ENCODE data around the gene ALKBH5.

Gene ALKBH5

GRCh38 chr17:18172531-18173278 is 10.9 kb upstream of the ALKBH5 start:
- H3K27ac Mint-ChIP-seq, result no peak overlapping the region
- no peaks in the 10 kb centered on the region for H3K9me3 Mint-ChIP-seq (ENCODE audit: low read depth)

GRCh38 chr17:18173740-18174139 is 9.9 kb upstream of the ALKBH5 start:
- Mint-ChIP-seq H3K36me3 (no peaks in the 10 kb centered on the region), H3K4me1 (ENCODE audit: low read depth) (no peaks in the 10 kb centered on the region), H3K27me3 (no peaks in the 10 kb centered on the region), H3K4me3 (no peak overlapping the region), H3K9me3 (ENCODE audit: low read depth) (no peaks in the 10 kb centered on the region), H3K27ac (no peak overlapping the region)

More at GRCh38 chr17:18172531-18173278, 10.9 kb upstream of the ALKBH5 start:
- H3K36me3 Mint-ChIP-seq, result no peaks in the 10 kb centered on the region
- no peak overlapping the region for H3K4me3 Mint-ChIP-seq
- H3K27me3 Mint-ChIP-seq, result no peaks in the 10 kb centered on the region
- no peaks in the 10 kb centered on the region for H3K4me1 Mint-ChIP-seq (ENCODE audit: low read depth)

- Mint-ChIP-seq H3K27me3 (no peaks in the 10 kb centered on the region), H3K9me3 (ENCODE audit: low read depth) (no peaks in the 10 kb centered on the region), H3K4me3 (no peak overlapping the region), H3K27ac (no peak overlapping the region), H3K36me3 (no peaks in the 10 kb centered on the region), H3K4me1 (ENCODE audit: low read depth) (peaks cover 6% of the 10 kb centered on the region)
These were observed 7.5 kb upstream of the ALKBH5 start for GRCh38 chr17:18176176-18176575.

- H3K27ac Mint-ChIP-seq, result no peak overlapping the region
- H3K36me3 Mint-ChIP-seq, result no peaks in the 10 kb centered on the region
- no peaks in the 10 kb centered on the region for H3K9me3 Mint-ChIP-seq (ENCODE audit: low read depth)
- no peak overlapping the region for H3K4me3 Mint-ChIP-seq
- H3K4me1 Mint-ChIP-seq (ENCODE audit: low read depth), result peaks cover 15% of the 10 kb centered on the region
- H3K27me3 Mint-ChIP-seq, result no peaks in the 10 kb centered on the region
These were observed 6.5 kb upstream of the ALKBH5 start for GRCh38 chr17:18177133-18177532.

- Mint-ChIP-seq H3K27me3 (no peaks in the 10 kb centered on the region), H3K27ac (no peak overlapping the region), H3K4me3 (no peak overlapping the region), H3K9me3 (ENCODE audit: low read depth) (no peaks in the 10 kb centered on the region), H3K4me1 (ENCODE audit: low read depth) (peaks cover 17% of the 10 kb centered on the region), H3K36me3 (no peaks in the 10 kb centered on the region)
These were observed 5.9 kb upstream of the ALKBH5 start for GRCh38 chr17:18177722-18178121.

GRCh38 chr17:18179196-18179595 is 4.4 kb upstream of the ALKBH5 start:
- Mint-ChIP-seq H3K27ac (peak overlapping the region; percentile 58), H3K9me3 (ENCODE audit: low read depth) (no peaks in the 10 kb centered on the region), H3K4me3 (no peak overlapping the region), H3K36me3 (no peaks in the 10 kb centered on the region), H3K27me3 (no peaks in the 10 kb centered on the region), H3K4me1 (ENCODE audit: low read depth) (peaks cover 17% of the 10 kb centered on the region)

GRCh38 chr17:18179804-18180203 is 3.8 kb upstream of the ALKBH5 start:
- Mint-ChIP-seq H3K36me3 (peaks cover under 1% of the 10 kb centered on the region), H3K4me3 (no peak overlapping the region), H3K9me3 (ENCODE audit: low read depth) (no peaks in the 10 kb centered on the region), H3K4me1 (ENCODE audit: low read depth) (peaks cover 18% of the 10 kb centered on the region), H3K27ac (peak overlapping the region; percentile 58), H3K27me3 (no peaks in the 10 kb centered on the region)

GRCh38 chr17:18181358-18181757 is 2.3 kb upstream of the ALKBH5 start:
- Mint-ChIP-seq H3K27ac (peak overlapping the region; percentile 98), H3K27me3 (no peaks in the 10 kb centered on the region), H3K9me3 (ENCODE audit: low read depth) (no peaks in the 10 kb centered on the region), H3K4me3 (peak overlapping the region; percentile 98), H3K36me3 (peaks cover 2% of the 10 kb centered on the region), H3K4me1 (ENCODE audit: low read depth) (peaks cover 30% of the 10 kb centered on the region)

GRCh38 chr17:18182110-18182977 is 1.3 kb upstream of the ALKBH5 start:
- Mint-ChIP-seq H3K4me3 (peak overlapping the region; percentile 98), H3K27ac (peak overlapping the region; percentile 98), H3K36me3 (peaks cover 6% of the 10 kb centered on the region), H3K9me3 (ENCODE audit: low read depth) (no peaks in the 10 kb centered on the region), H3K4me1 (ENCODE audit: low read depth) (peaks cover 39% of the 10 kb centered on the region), H3K27me3 (no peaks in the 10 kb centered on the region)

- Mint-ChIP-seq H3K9me3 (ENCODE audit: low read depth) (no peaks in the 10 kb centered on the region), H3K36me3 (peaks cover 6% of the 10 kb centered on the region), H3K4me3 (peak overlapping the region; percentile 98), H3K27ac (peak overlapping the region; percentile 98), H3K4me1 (ENCODE audit: low read depth) (peaks cover 45% of the 10 kb centered on the region), H3K27me3 (no peaks in the 10 kb centered on the region)
These were observed 672 bp upstream of the ALKBH5 start for GRCh38 chr17:18182978-18183333.

- Mint-ChIP-seq H3K36me3 (peaks cover 6% of the 10 kb centered on the region), H3K27ac (peak overlapping the region; percentile 87), H3K9me3 (ENCODE audit: low read depth) (no peaks in the 10 kb centered on the region), H3K4me3 (peak overlapping the region; percentile 98), H3K27me3 (no peaks in the 10 kb centered on the region), H3K4me1 (ENCODE audit: low read depth) (peaks cover 55% of the 10 kb centered on the region)
These were observed 759 bp downstream of the ALKBH5 start for GRCh38 chr17:18184143-18185031.

- H3K4me1 Mint-ChIP-seq (ENCODE audit: low read depth), result peaks cover 63% of the 10 kb centered on the region
- no peaks in the 10 kb centered on the region for H3K27me3 Mint-ChIP-seq
- peak overlapping the region; percentile 98 for H3K4me3 Mint-ChIP-seq
- no peaks in the 10 kb centered on the region for H3K9me3 Mint-ChIP-seq (ENCODE audit: low read depth)
- H3K36me3 Mint-ChIP-seq, result peaks cover 6% of the 10 kb centered on the region
- peak overlapping the region; percentile 87 for H3K27ac Mint-ChIP-seq
These were observed 1.8 kb downstream of the ALKBH5 start for GRCh38 chr17:18185391-18185790.

GRCh38 chr17:18185832-18186626 is 2.4 kb downstream of the ALKBH5 start:
- Mint-ChIP-seq H3K27ac (peak overlapping the region; percentile 87), H3K4me1 (ENCODE audit: low read depth) (peaks cover 65% of the 10 kb centered on the region), H3K4me3 (peak overlapping the region; percentile 98), H3K36me3 (peaks cover 6% of the 10 kb centered on the region), H3K27me3 (no peaks in the 10 kb centered on the region), H3K9me3 (ENCODE audit: low read depth) (no peaks in the 10 kb centered on the region)

GRCh38 chr17:18186627-18186982 is 3.0 kb downstream of the ALKBH5 start:
- H3K4me3 Mint-ChIP-seq, result peak overlapping the region; percentile 98
- peak overlapping the region; percentile 78 for H3K27ac Mint-ChIP-seq
- no peaks in the 10 kb centered on the region for H3K27me3 Mint-ChIP-seq
- H3K36me3 Mint-ChIP-seq, result peaks cover 6% of the 10 kb centered on the region
- peaks cover 66% of the 10 kb centered on the region for H3K4me1 Mint-ChIP-seq (ENCODE audit: low read depth)
- H3K9me3 Mint-ChIP-seq (ENCODE audit: low read depth), result no peaks in the 10 kb centered on the region

All from activated naive CD8-positive, alpha-beta T cell (primary cell).